GM19035 (cell line): ENCODE data around the gene ARPC1A.
"Not testable (repeated sequence)": the region's sequence is repeated elsewhere in the genome, so short reads cannot be mapped to it uniquely, and the experiment has no call there.

Source experiments
- ATAC-seq: cut with Tn5 transposase; IDR thresholded peaks from one replicate; pipeline ENCODE4 v1.9.1; 2021; ENCODE audit not compliant: unreplicated experiment

ARPC1A gene

GRCh38 chr7:99320371-99320770 is 5.3 kb upstream of the ARPC1A start:
- no peak for ATAC-seq

GRCh38 chr7:99322659-99323058 is 3.0 kb upstream of the ARPC1A start:
- ATAC-seq = not testable (repeated sequence)

GRCh38 chr7:99324559-99324958 is 1.1 kb upstream of the ARPC1A start:
- no peak for ATAC-seq

- ATAC-seq = peak; percentile 13
Measured at GRCh38 chr7:99325001-99325493, 651 bp upstream of the ARPC1A start.

- no peak for ATAC-seq
Measured at GRCh38 chr7:99326408-99326782, 697 bp downstream of the ARPC1A start.

- not testable (repeated sequence) for ATAC-seq
Measured at GRCh38 chr7:99330314-99330961, 4.7 kb downstream of the ARPC1A start.

- ATAC-seq = no peak
Measured at GRCh38 chr7:99331002-99331401, 5.3 kb downstream of the ARPC1A start.

GRCh38 chr7:99339595-99339994 is 13.9 kb downstream of the ARPC1A start:
- ATAC-seq = no peak

GRCh38 chr7:99340659-99341058 is 15.0 kb downstream of the ARPC1A start:
- ATAC-seq = no peak

GRCh38 chr7:99344061-99344647 is 18.5 kb downstream of the ARPC1A start:
- ATAC-seq = no peak

GRCh38 chr7:99350641-99351040 is 24.9 kb downstream of the ARPC1A start:
- ATAC-seq = not testable (repeated sequence)

GRCh38 chr7:99352247-99352646 is 26.5 kb downstream of the ARPC1A start:
- no peak for ATAC-seq

GRCh38 chr7:99355098-99355497 is 29.4 kb downstream of the ARPC1A start:
- no peak for ATAC-seq

- ATAC-seq = no peak
Measured at GRCh38 chr7:99357701-99358490, 32.2 kb downstream of the ARPC1A start.

- ATAC-seq = not testable (repeated sequence)
Measured at GRCh38 chr7:99358521-99358920, 32.8 kb downstream of the ARPC1A start.

GRCh38 chr7:99359465-99360154 is 33.9 kb downstream of the ARPC1A start:
- no peak for ATAC-seq

- no peak for ATAC-seq
Measured at GRCh38 chr7:99362801-99363200, 37.1 kb downstream of the ARPC1A start.

GRCh38 chr7:99363286-99363685 is 37.6 kb downstream of the ARPC1A start:
- ATAC-seq = no peak

GRCh38 chr7:99365318-99366141 is 39.8 kb downstream of the ARPC1A start:
- ATAC-seq = no peak

GRCh38 chr7:99366646-99367045 is 40.9 kb downstream of the ARPC1A start:
- no peak for ATAC-seq
